K562 (cell line): ENCODE data around the gene MOGAT2. TPM values are rescaled to one million over a fixed set of nuclear protein-coding genes. Genes with fewer than 3 reads are reported as not detected.
A peak's percentile ranks its signal among the peaks of the same experiment; 100 is the strongest.

Experiments used
- ADNP ChIP-seq: fragments of 200-800 bp; sonication (Bioruptor generic); IDR thresholded peaks from 2 replicates; pipeline ENCODE4 v1.6.1; 2016; ENCODE audit warnings: missing genetic modification characterization, missing compliant biosample characterization
- ARID2 ChIP-seq: fragments of 450-650 bp; IDR thresholded peaks from 2 replicates; pipeline ENCODE4 v1.6.1; 2017; ENCODE audit warnings: antibody characterized with exemption, mild to moderate bottlenecking
- CBFA2T2 ChIP-seq: fragments of 450-650 bp; conservative IDR thresholded peaks from 2 replicates; pipeline ENCODE4 v1.6.1; 2017; ENCODE audit warnings: mild to moderate bottlenecking
- CEBPB ChIP-seq: fragments of 450-650 bp; IDR thresholded peaks from 2 replicates; pipeline ENCODE4 v1.6.1; 2016; ENCODE audit warnings: missing genetic modification characterization, missing compliant biosample characterization
- CTBP1 ChIP-seq: fragments of 450-650 bp; IDR thresholded peaks from 2 replicates; pipeline ENCODE4 v1.6.1; 2016; ENCODE audit warnings: borderline replicate concordance
- CXXC5 ChIP-seq: fragments of 250-450 bp; sonication (Bioruptor Pico); IDR thresholded peaks from 2 replicates; pipeline ENCODE4 v1.8.0; 2022; ENCODE audit warnings: inconsistent platforms, mild to moderate bottlenecking, moderate library complexity
- DEAF1 ChIP-seq: fragments of 450-650 bp; formaldehyde crosslinking; IDR thresholded peaks from 2 replicates; pipeline ENCODE4 v1.4.0; 2020; ENCODE audit warnings: mild to moderate bottlenecking, moderate library complexity
- ETS2 ChIP-seq: IDR thresholded peaks from 2 replicates; pipeline ENCODE4 v1.6.1; 2016; ENCODE audit warnings: borderline replicate concordance, missing genetic modification characterization, mild to moderate bottlenecking, moderate library complexity, missing compliant biosample characterization; ENCODE audit not compliant: poor library complexity, severe bottlenecking
- ETV1 ChIP-seq: fragments of 450-650 bp; conservative IDR thresholded peaks from 2 replicates; pipeline ENCODE4 v1.6.1; 2016; ENCODE audit warnings: missing genetic modification characterization, control low read depth, low read depth, missing compliant biosample characterization
- GABPA ChIP-seq: fragments of 200-800 bp; sonication (Bioruptor generic); conservative IDR thresholded peaks from 2 replicates; pipeline ENCODE4 v1.6.1; 2016; ENCODE audit warnings: low read depth, missing genetic modification characterization, missing compliant biosample characterization
- HNRNPUL1 ChIP-seq: fragments of 200-400 bp; formaldehyde crosslinking; IDR thresholded peaks from 2 replicates; pipeline ENCODE4 v1.6.1; 2017; ENCODE audit warnings: low read length
- LCOR ChIP-seq: sonication (generic); formaldehyde crosslinking; IDR thresholded peaks from 2 replicates; pipeline ENCODE4 v1.8.0; 2022; ENCODE audit warnings: mild to moderate bottlenecking, missing genetic modification reagents
- LEF1 ChIP-seq: fragments of 450-650 bp; IDR thresholded peaks from 2 replicates; pipeline ENCODE4 v1.6.1; 2016; ENCODE audit warnings: mild to moderate bottlenecking
- MYC ChIP-seq, 2 experiments: fragments of 250-450 bp in 1 of 2; sonication (Bioruptor Pico) in 1 of 2; IDR thresholded peaks; 2 replicates each; pipeline versions ENCODE4 v1.5.1 to v1.6.1; 2012 to 2021; ENCODE audit warnings: low read depth in 2 of 2, borderline replicate concordance in 1 of 2, improper control_type of control experiment in 1 of 2, low read length in 1 of 2, mild to moderate bottlenecking in 1 of 2, moderate library complexity in 1 of 2
- PTTG1 ChIP-seq: fragments of 450-650 bp; IDR thresholded peaks from 2 replicates; pipeline ENCODE4 v1.6.1; 2016; ENCODE audit warnings: low read depth, mild to moderate bottlenecking, missing genetic modification characterization, missing compliant biosample characterization
- RFX7 ChIP-seq: fragments of 250-450 bp; sonication (Bioruptor Pico); IDR thresholded peaks from 2 replicates; pipeline ENCODE4 v1.5.1; 2021; ENCODE audit warnings: mild to moderate bottlenecking
- XRCC4 ChIP-seq: IDR thresholded peaks from one replicate; pipeline ENCODE4 v1.6.1; 2011; ENCODE audit not compliant: insufficient read depth, insufficient read length; ENCODE audit errors: extremely low read depth
- YY1 ChIP-seq, 3 experiments: IDR thresholded peaks; 2 replicates each; pipeline ENCODE4 v1.6.1; 2011; ENCODE audit warnings: low read length in 2 of 3, mild to moderate bottlenecking in 2 of 3, moderate library complexity in 2 of 3, borderline replicate concordance in 1 of 3, control low read depth in 1 of 3, low read depth in 1 of 3; ENCODE audit not compliant: insufficient read depth in 3 of 3, insufficient replicate concordance in 2 of 3, control insufficient read depth in 1 of 3, insufficient read length in 1 of 3; ENCODE audit errors: extremely low read depth in 1 of 3
- ZBTB2 ChIP-seq: fragments of 450-650 bp; IDR thresholded peaks from 2 replicates; pipeline ENCODE4 v1.6.1; 2016; ENCODE audit warnings: antibody characterized with exemption
- ZNF174 ChIP-seq: fragments of 250-450 bp; sonication (Bioruptor Pico); IDR thresholded peaks from 2 replicates; pipeline ENCODE4 v1.4.0; 2020; ENCODE audit warnings: mild to moderate bottlenecking
- polyA plus RNA-seq, 8 experiments: library from polyadenylated mRNA; depleted of rRNA in 4 of 8; stranded (reverse) in 5 of 8; unstranded in 3 of 8; fragments of >200 nt; fragmentation: Nextera tagmentation in 2 of 8; fragmentation: Illumina TruSeq in 1 of 8; extraction: Ambion mirVana in 2 of 8; extraction: Trizol in 1 of 8; gene quantifications; 2 replicates each; pipeline versions ENCODE4 v1.2.1 to v1.2.3, GENCODE V29; 2011 to 2014; ENCODE audit warnings: inconsistent platforms in 1 of 8, missing spikeins in 1 of 8
- total RNA-seq, 7 experiments: library from RNA; depleted of rRNA in 6 of 7; stranded (reverse); fragments of >200 nt in 6 of 7; fragmentation: Illumina TruSeq in 2 of 7; extraction: Trizol in 2 of 7; gene quantifications; 2 replicates each; pipeline versions ENCODE4 v1.2.1 to v1.2.3, GENCODE V29; 2011 to 2021; ENCODE audit warnings: low replicate concordance in 1 of 7

MOGAT2 gene
- total and polyA plus RNA-seq, 9 of the 15 experiments (the other 6 are each of a cell fraction or from before 2014, with no cell fraction given): 0.09 TPM; not detected in 7

- TF ChIP-seq YY1 (IDR thresholded peaks at IDR 0.05; ENCODE audit: borderline replicate concordance in 1 of 3, control insufficient read depth in 1 of 3, extremely low read depth in 1 of 3, insufficient read depth in 3 of 3, insufficient read length in 1 of 3, insufficient replicate concordance in 2 of 3, low read depth in 1 of 3, low read length in 2 of 3) (no peak), RFX7 (CRISPR knock-in tag) (no peak), CBFA2T2 (peak; percentile 71), XRCC4 (no peak), ETV1 (peak; percentile 91), ETS2 (tag) (no peak), HNRNPUL1 (no peak), MYC (IDR thresholded peaks at IDR 0.05; ENCODE audit: low read depth, low read length) (no peak), MYC (CRISPR knock-in tag; IDR thresholded peaks at IDR 0.05; ENCODE audit: borderline replicate concordance, low read depth) (no peak), LCOR (0 out of 2 replicates have a peak, but pooled peaks have one; percentile 24), CTBP1 (peak; percentile 39; the same call in 1 of the 2 replicates), ZBTB2 (no peak), DEAF1 (CRISPR knock-in tag) (no peak), ZNF174 (CRISPR knock-in tag) (no peak), CXXC5 (CRISPR knock-in tag) (peak; percentile 61), LEF1 (peak; percentile 56), ADNP (tag) (no peak), ARID2 (no peak), CEBPB (tag) (no peak), GABPA (tag) (peak; percentile 62; the same call in 1 of the 2 replicates), PTTG1 (tag) (no peak)
- TF ChIP-seq, all 486 proteins: peak for 41
Observed at GRCh38 chr11:75714211-75714610, 3.4 kb upstream of the MOGAT2 start (continued).
